NCI-H1417 (cell line): Measurements from ENCODE around the gene MVD.

ENCODE experiments used
- DNase-seq, 3 experiments: peaks; one replicate each; lab custom pipeline; 2025; lab: John Stamatoyannopoulos, UW

Gene MVD

DNA sequence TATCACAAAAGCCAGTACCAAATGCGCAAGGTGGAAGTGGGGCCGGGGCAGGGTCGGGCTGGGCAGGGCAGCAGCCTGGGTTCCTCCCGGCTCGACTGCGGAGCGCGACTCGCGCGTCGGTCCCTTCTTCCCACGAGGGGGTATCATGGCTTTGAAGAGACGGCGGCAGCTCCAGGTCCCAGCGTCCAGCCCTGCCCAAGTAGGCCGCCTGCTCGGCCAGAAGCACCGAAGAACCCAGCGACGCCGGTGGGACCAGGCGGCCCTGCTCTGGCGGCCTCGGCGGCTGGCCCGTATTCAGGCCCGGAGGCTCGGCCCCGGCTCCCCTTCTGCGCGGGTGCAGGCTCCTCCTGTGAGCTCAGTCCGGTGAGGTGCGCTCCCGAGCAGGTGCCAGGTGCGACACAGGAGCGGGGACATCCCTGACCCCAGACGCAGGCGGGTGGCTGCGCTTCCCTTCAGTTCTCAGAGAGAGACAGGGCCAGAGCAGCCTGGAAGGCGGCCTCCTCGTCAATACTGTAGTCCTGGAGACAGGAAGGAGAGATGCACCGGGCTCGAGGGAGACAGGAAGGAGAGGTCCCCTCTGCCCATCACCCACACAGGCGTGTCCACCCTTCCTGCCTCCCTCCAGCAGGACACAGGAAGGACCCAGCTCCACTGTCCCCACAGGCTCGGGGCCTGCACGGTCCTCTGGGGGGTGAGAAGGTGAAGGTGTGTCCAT is 34.4 kb upstream of the MVD start:
- DNase-seq, result no peak

GRCh38 chr16:88696441-88696840 is 33.5 kb upstream of the MVD start:
- no peak for DNase-seq

GRCh38 chr16:88695753-88696152 is 32.9 kb upstream of the MVD start:
- DNase-seq, result no peak

DNA sequence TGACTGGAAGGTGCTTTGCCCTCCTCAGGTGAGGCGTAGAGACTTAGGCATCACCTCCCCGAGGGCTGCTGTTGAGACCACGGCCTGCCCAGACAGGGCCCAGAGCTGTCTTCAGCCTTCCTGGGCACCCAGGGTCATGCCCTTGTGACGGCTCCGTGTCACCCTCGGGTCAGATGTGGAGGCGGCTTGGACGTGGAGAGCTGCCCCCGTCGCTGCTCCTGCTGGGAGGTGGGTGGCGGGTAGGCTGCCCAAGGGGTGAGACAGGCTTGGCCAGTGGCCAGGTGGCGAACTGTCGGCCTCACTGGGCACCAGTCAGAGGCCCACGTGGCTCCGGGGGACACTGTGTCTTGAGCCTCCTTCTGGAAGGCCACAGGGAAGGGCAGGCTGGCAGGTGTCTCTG is 32.3 kb upstream of the MVD start:
- DNase-seq, result no peak

- no peak for DNase-seq
Observed at GRCh38 chr16:88694221-88695087, 31.6 kb upstream of the MVD start.

GRCh38 chr16:88693420-88694177 is 30.7 kb upstream of the MVD start:
- DNase-seq, result peak in 1 of 3 experiments; percentile 3

DNA sequence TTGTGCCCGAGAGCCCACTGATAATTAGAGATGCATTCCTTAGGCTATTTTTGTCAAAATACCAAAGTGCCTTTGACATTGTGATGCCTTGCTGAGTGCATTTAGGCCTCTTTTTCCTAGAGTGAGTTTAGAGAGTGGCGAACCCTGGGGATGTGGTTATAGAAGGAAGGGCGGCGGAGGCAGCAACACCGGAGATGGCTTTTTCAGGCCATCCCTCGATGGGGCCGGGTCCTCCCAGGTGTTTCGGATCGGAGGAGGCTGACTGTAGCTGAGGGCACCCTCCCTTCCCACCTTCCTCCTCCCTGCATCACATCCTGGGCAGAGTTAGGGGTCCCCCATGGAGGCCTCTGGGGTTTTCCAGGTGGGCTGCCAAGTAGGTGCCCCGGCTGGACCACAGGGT is 30.0 kb upstream of the MVD start:
- DNase-seq, result no peak

GRCh38 chr16:88691924-88692560 is 29.2 kb upstream of the MVD start:
- peak in 1 of 3 experiments; percentile 3 for DNase-seq

DNA sequence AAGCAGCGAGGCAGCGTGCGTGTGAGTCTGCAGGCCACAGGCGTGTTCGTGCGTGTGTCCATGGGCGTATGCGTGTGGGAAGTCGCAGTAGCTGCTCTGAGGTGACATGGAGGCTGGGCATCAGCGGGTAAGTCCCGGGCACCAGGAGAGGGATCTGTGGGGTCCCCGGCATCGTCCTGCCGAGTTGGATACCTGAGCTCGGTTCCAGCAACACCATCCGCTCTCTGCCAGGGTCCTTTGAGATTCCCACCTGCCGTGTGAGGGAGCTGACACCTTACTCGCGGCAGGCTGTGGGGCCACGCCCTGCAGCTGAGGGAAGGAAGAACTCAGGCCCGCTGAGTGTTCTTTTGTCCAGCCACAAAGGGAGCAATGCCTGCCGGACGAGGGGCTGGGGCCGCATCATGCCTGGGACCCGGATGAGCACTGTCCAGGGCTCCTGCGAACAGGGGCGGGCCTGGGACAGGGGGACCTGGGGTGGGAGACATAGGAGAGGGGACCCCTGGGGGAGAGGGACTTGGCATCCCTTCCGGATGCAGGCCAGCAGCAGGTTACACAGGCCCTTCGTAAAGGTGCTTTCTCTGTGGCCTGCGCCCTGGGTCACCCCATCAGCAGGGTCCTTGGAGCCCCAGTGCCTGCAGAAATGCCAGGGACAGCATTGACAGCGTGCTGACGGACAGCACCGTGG is 28.4 kb upstream of the MVD start:
- peak in 1 of 3 experiments; percentile 8 for DNase-seq

DNA sequence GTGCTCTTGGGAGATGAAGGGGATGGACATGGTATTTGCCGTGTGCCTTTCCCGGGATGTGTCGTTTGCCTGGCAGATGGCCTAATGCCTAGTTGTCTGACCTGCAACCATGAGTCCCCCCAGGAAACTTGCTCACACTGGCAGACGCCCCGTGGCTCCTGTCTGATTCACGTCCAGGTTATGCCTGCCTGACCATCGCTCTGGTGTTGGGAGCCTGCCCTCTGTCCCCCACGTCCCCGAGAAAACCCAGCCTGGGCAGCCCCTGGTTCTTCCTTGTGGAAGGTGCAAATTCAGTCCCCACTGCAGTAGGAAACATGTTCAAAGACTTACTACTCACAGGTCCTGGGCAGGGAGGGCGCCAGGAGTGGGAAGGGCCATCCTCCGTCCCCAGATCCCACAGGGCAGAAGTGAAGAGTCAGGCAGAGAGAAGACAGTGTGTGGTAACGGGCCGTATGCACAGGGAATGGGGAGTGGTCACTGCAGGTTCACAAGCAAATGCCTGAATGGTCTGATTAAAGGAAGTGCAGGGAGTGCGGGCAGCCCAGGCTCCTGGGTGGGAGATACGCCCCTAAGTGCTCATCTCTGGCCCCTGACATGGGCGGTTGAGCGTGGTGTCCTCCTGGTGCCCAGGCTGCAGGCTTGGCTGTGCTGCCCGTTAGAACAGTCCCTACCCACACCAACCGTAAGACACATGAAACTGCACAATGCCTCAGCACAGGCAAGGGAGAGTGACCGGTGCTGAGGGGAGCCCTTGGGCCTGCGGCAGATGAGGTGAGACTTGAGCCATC is 27.6 kb upstream of the MVD start:
- no peak for DNase-seq

GRCh38 chr16:88688013-88688778 is 25.3 kb upstream of the MVD start:
- peak in 2 of 3 experiments; percentile 39 to 78 for DNase-seq

DNA sequence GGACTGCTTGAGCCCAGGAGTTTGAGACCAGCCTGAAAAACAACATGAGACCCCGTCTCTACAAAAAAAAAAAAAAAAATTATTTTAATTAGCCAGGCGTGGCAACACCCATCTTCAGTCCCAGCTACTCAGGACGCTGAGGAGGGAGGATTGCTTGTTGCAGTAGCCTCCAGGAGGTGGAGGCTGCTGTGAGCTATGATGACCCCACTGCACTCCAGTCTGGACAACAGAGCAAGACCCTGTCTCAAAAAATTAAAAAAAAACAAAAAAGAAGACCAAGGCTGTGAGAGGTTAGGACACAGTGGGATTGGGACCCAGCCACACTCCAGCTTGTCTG is 24.8 kb upstream of the MVD start:
- DNase-seq, result no peak

- no peak for DNase-seq
Observed at GRCh38 chr16:88687254-88687576, 24.3 kb upstream of the MVD start.

- DNase-seq, result peak; percentile 71 to 80 (median 78)
Observed at GRCh38 chr16:88686439-88687253, 23.8 kb upstream of the MVD start, which contains the start of gene SNAI3. SNAI3 (minus strand) TSS chr16:88686507; CDS start chr16:88686406, 101 bp downstream.

DNA sequence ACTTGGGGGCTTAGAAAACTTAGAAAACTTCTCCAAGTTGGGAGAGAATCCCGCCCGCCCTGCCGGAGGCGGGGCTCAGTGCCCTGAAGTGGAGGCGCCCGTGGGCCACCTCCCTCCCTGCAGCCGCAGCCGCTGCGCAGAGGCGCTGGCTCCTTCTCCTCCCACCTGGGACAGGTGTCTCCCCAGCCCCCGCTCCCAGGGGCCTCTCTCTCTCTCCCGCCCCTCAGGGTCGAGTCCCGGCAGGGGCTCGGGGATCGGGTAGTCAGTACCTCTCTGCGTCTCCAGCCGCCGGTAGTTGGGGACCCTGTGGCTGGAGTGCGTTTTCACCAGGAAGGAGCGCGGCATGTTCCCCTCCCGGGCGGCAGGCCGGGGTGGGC is 23.2 kb upstream of the MVD start:
- peak in 1 of 3 experiments; percentile 38 for DNase-seq

- DNase-seq, result peak in 2 of 3 experiments; percentile 9 to 11
Observed at GRCh38 chr16:88685156-88686061, 22.5 kb upstream of the MVD start.

DNA sequence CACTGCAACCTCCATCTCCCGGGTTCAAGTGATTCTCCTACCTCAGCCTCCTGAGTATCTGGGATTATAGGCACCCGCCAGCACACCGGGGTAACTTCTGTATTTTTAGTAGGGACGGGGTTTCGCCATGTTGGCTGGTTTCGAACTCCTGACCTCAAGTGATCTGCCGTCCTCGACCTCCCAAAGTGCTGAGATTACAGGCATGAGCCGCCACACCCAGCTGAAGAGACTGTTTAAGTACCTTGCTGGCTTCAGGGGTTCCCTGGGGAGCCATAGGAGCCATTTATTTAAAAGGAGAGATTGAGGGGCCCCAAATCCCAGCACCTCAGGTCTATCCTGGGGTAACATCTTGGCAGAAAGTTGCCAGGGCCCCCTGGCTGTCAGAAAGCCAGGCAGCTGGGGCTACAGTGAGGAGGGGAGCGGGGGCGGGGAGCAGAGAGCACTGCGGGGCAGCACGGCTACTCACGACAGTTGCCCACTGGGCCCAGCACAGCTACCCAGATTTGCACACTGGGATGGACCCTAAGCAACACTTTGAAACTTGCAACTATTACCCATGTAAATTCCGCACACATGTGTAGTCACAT is 21.8 kb upstream of the MVD start:
- no peak for DNase-seq
